Measurements from ENCODE around the gene SH3BGR. TPM values are rescaled to one million over a fixed set of nuclear protein-coding genes. Genes with fewer than 3 reads are reported as not detected.

Gene SH3BGR
- total RNA-seq, 1 donor from 2014 or later: 9.9 TPM

DNA sequence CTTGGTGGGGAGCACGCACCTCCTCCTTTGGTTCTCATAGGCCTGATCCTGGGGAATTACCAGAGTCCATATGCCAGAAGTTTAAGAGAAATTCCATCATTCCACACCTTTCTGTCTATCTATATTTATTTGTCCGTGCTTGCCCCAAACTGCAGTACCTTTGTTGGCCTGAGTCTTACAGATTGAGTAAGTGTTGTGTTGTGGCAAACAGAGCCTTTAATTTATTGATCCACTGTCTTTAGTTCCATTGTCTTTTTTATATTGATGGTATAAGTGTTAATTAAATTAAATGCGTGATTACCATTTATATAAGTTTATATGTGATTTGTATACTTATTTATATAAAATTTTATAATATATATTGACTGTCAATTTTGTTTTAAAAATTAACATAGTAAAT is 4.9 kb downstream of the SH3BGR start:
- Mint-ChIP-seq H3K4me3 (ENCODE audit: unreplicated experiment) (no peak overlapping the region), H3K9me3 (ENCODE audit: unreplicated experiment) (no peaks in the 10 kb centered on the region), H3K27me3 (ENCODE audit: low read depth, unreplicated experiment) (no peaks in the 10 kb centered on the region), H3K36me3 (ENCODE audit: low read depth, unreplicated experiment) (peaks cover 2% of the 10 kb centered on the region), H3K4me1 (ENCODE audit: low read depth, unreplicated experiment) (peaks cover 11% of the 10 kb centered on the region), H3K27ac (ENCODE audit: unreplicated experiment) (no peak overlapping the region)
- Histone ChIP-seq H3K27ac (ENCODE audit: low read depth, low read length) (no peak overlapping the region), H3K4me3 (ENCODE audit: insufficient read depth, low read depth, low read length) (no peak overlapping the region), H3K4me2 (ENCODE audit: low read length) (no peak overlapping the region), H3K79me2 (ENCODE audit: insufficient read depth, low read length) (no peaks in the 10 kb centered on the region), H3K4me1 (ENCODE audit: insufficient read depth, low read length) (no peaks in the 10 kb centered on the region), H3K9ac (ENCODE audit: low read length) (no peak overlapping the region), H3K36me3 (ENCODE audit: insufficient read depth, low read length) (no peaks in the 10 kb centered on the region), H4K20me1 (ENCODE audit: insufficient read depth, low read length) (no peaks in the 10 kb centered on the region), H3K27me3 (ENCODE audit: insufficient read depth, low read length) (no peaks in the 10 kb centered on the region), H2AFZ (ENCODE audit: low read depth, low read length) (no peak overlapping the region), H3K9me3 (ENCODE audit: insufficient read depth, low read depth, low read length) (no peaks in the 10 kb centered on the region)
- DNase-seq (ENCODE audit: low read depth) (no peak), FAIRE-seq (no peak)
- peak; percentile 26 for TF ChIP-seq CTCF (IDR thresholded peaks at IDR 0.05; ENCODE audit: insufficient read depth, low read depth, low read length)
- no peak for TF ChIP-seq EZH2 (IDR thresholded peaks at IDR 0.05; ENCODE audit: insufficient read depth, low read length)

DNA sequence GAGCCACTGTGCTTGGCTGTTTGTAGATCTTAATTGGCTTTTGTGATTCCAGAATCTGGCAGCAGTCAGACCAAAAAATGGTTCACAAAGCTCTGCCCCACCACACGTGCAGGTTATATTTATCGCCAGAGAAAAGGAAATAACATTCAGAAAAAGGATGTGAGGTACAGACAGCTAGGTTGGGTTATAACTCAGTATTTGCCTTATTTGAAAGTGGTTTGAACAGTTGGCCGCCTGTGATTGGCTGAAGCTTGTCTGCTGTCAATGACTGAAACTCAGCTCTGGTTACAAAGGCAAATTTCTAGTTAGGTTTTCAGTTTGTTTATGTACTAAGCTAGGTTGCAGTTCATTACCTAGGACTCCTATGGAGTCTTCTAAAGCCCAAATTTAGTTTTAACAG is 9.6 kb downstream of the SH3BGR start:
- no peak overlapping the region for H3K27ac Mint-ChIP-seq (ENCODE audit: unreplicated experiment)
- no peaks in the 10 kb centered on the region for H3K9me3 Mint-ChIP-seq (ENCODE audit: unreplicated experiment)
- no peak overlapping the region for H3K4me3 Mint-ChIP-seq (ENCODE audit: unreplicated experiment)
- TF ChIP-seq CTCF (IDR thresholded peaks at IDR 0.05; ENCODE audit: insufficient read depth, low read depth, low read length) (no peak), EZH2 (IDR thresholded peaks at IDR 0.05; ENCODE audit: insufficient read depth, low read length) (no peak)
- peaks cover 5% of the 10 kb centered on the region for H3K36me3 Mint-ChIP-seq (ENCODE audit: low read depth, unreplicated experiment)
- H3K9me3 ChIP-seq (ENCODE audit: insufficient read depth, low read depth, low read length): no peaks in the 10 kb centered on the region
- no peaks in the 10 kb centered on the region for H3K79me2 ChIP-seq (ENCODE audit: insufficient read depth, low read length)
- no peak overlapping the region for H3K9ac ChIP-seq (ENCODE audit: low read length)
- H3K27ac ChIP-seq (ENCODE audit: low read depth, low read length): no peak overlapping the region
- H3K27me3 Mint-ChIP-seq (ENCODE audit: low read depth, unreplicated experiment): no peaks in the 10 kb centered on the region
- no peak for FAIRE-seq
- no peak overlapping the region for H3K4me2 ChIP-seq (ENCODE audit: low read length)
- H4K20me1 ChIP-seq (ENCODE audit: insufficient read depth, low read length): no peaks in the 10 kb centered on the region
- no peak overlapping the region for H3K4me3 ChIP-seq (ENCODE audit: insufficient read depth, low read depth, low read length)
- no peaks in the 10 kb centered on the region for H3K4me1 Mint-ChIP-seq (ENCODE audit: low read depth, unreplicated experiment)
- no peaks in the 10 kb centered on the region for H3K27me3 ChIP-seq (ENCODE audit: insufficient read depth, low read length)
- no peak overlapping the region for H2AFZ ChIP-seq (ENCODE audit: low read depth, low read length)
- no peaks in the 10 kb centered on the region for H3K36me3 ChIP-seq (ENCODE audit: insufficient read depth, low read length)
- DNase-seq (ENCODE audit: low read depth): no peak
- no peaks in the 10 kb centered on the region for H3K4me1 ChIP-seq (ENCODE audit: insufficient read depth, low read length)

- Histone ChIP-seq H3K4me2 (ENCODE audit: low read length) (no peak overlapping the region), H3K9ac (ENCODE audit: low read length) (no peak overlapping the region), H3K79me2 (ENCODE audit: insufficient read depth, low read length) (no peaks in the 10 kb centered on the region), H2AFZ (ENCODE audit: low read depth, low read length) (no peak overlapping the region), H3K4me3 (ENCODE audit: insufficient read depth, low read depth, low read length) (no peak overlapping the region), H4K20me1 (ENCODE audit: insufficient read depth, low read length) (no peaks in the 10 kb centered on the region), H3K27me3 (ENCODE audit: insufficient read depth, low read length) (no peaks in the 10 kb centered on the region), H3K36me3 (ENCODE audit: insufficient read depth, low read length) (no peaks in the 10 kb centered on the region), H3K4me1 (ENCODE audit: insufficient read depth, low read length) (no peaks in the 10 kb centered on the region), H3K27ac (ENCODE audit: low read depth, low read length) (no peak overlapping the region), H3K9me3 (ENCODE audit: insufficient read depth, low read depth, low read length) (no peaks in the 10 kb centered on the region)
- H3K36me3 Mint-ChIP-seq (ENCODE audit: low read depth, unreplicated experiment): peaks cover 7% of the 10 kb centered on the region
- H3K9me3 Mint-ChIP-seq (ENCODE audit: unreplicated experiment): no peaks in the 10 kb centered on the region
- no peak for DNase-seq (ENCODE audit: low read depth)
- FAIRE-seq: no peak
- TF ChIP-seq CTCF (IDR thresholded peaks at IDR 0.05; ENCODE audit: insufficient read depth, low read depth, low read length): no peak
- TF ChIP-seq EZH2 (IDR thresholded peaks at IDR 0.05; ENCODE audit: insufficient read depth, low read length): no peak
- H3K4me3 Mint-ChIP-seq (ENCODE audit: unreplicated experiment): no peak overlapping the region
- no peaks in the 10 kb centered on the region for H3K27me3 Mint-ChIP-seq (ENCODE audit: low read depth, unreplicated experiment)
- no peak overlapping the region for H3K27ac Mint-ChIP-seq (ENCODE audit: unreplicated experiment)
- H3K4me1 Mint-ChIP-seq (ENCODE audit: low read depth, unreplicated experiment): no peaks in the 10 kb centered on the region
Observed at GRCh38 chr21:39463308-39463707, 11.5 kb downstream of the SH3BGR start.
